ENCODE measurements around the gene ITPR3. TPM values are rescaled to one million over a fixed set of nuclear protein-coding genes. Genes with fewer than 3 reads are reported as not detected.

The ITPR3 gene
- total RNA-seq, 2 donors from 2014 or later = 27.6 to 77.6 TPM

- H3K4me1 Mint-ChIP-seq (ENCODE audit: low read depth in 2 of 2) = no peaks in the 10 kb centered on the region
These were observed 110.7 kb downstream of the ITPR3 start for GRCh38 chr6:33731751-33732282.

GRCh38 chr6:33732385-33732784, 111.3 kb downstream of the ITPR3 start:
- peaks cover 6 to 7% of the 10 kb centered on the region in 2 donors for H3K27me3 Mint-ChIP-seq
- ATAC-seq (no peak), DNase-seq (ENCODE audit: low spot score) (no peak)
- H3K4me1 Mint-ChIP-seq (ENCODE audit: low read depth in 2 of 2) = no peaks in the 10 kb centered on the region
- H3K27ac Mint-ChIP-seq = no peak overlapping the region
- H3K4me3 Mint-ChIP-seq = no peak overlapping the region
- H3K9me3 Mint-ChIP-seq = no peaks in the 10 kb centered on the region
- H3K36me3 Mint-ChIP-seq = no peaks in the 10 kb centered on the region

More at GRCh38 chr6:33731751-33732282, 110.7 kb downstream of the ITPR3 start:
- peaks cover 6 to 7% of the 10 kb centered on the region in 2 donors for H3K27me3 Mint-ChIP-seq
- no peaks in the 10 kb centered on the region for H3K9me3 Mint-ChIP-seq
- no peaks in the 10 kb centered on the region for H3K36me3 Mint-ChIP-seq
- H3K4me3 Mint-ChIP-seq = no peak overlapping the region
- no peak for ATAC-seq
- no peak for DNase-seq (ENCODE audit: low spot score)
- H3K27ac Mint-ChIP-seq = no peak overlapping the region

- Mint-ChIP-seq H3K4me1 (ENCODE audit: low read depth in 2 of 2) (no peaks in the 10 kb centered on the region), H3K27me3 (peaks cover 6 to 7% of the 10 kb centered on the region in 2 donors), H3K27ac (no peak overlapping the region), H3K4me3 (no peak overlapping the region), H3K9me3 (no peaks in the 10 kb centered on the region), H3K36me3 (no peaks in the 10 kb centered on the region)
- no peak for DNase-seq (ENCODE audit: low spot score)
- no peak for ATAC-seq
These were observed 111.9 kb downstream of the ITPR3 start for GRCh38 chr6:33732817-33733708.

GRCh38 chr6:33733709-33734007, 112.5 kb downstream of the ITPR3 start:
- H3K36me3 Mint-ChIP-seq = no peaks in the 10 kb centered on the region
- H3K9me3 Mint-ChIP-seq = no peaks in the 10 kb centered on the region
- no peaks in the 10 kb centered on the region for H3K4me1 Mint-ChIP-seq (ENCODE audit: low read depth in 2 of 2)
- no peak for ATAC-seq
- no peak overlapping the region for H3K4me3 Mint-ChIP-seq
- no peak overlapping the region for H3K27ac Mint-ChIP-seq
- peaks cover 4 to 6% of the 10 kb centered on the region in 2 donors for H3K27me3 Mint-ChIP-seq
- no peak for DNase-seq (ENCODE audit: low spot score)

- Mint-ChIP-seq H3K9me3 (no peaks in the 10 kb centered on the region), H3K27ac (no peak overlapping the region), H3K4me1 (ENCODE audit: low read depth in 2 of 2) (no peaks in the 10 kb centered on the region), H3K27me3 (peaks cover 0 to 5% of the 10 kb centered on the region in 2 donors), H3K36me3 (no peaks in the 10 kb centered on the region), H3K4me3 (no peak overlapping the region)
- ATAC-seq (no peak), DNase-seq (ENCODE audit: low spot score) (no peak)
These were observed 114.1 kb downstream of the ITPR3 start for GRCh38 chr6:33735216-33735615.

- ATAC-seq = no peak
- Mint-ChIP-seq H3K36me3 (no peaks in the 10 kb centered on the region), H3K27me3 (peaks cover 3% of the 10 kb centered on the region in 2 donors), H3K4me1 (ENCODE audit: low read depth in 2 of 2) (no peaks in the 10 kb centered on the region), H3K4me3 (no peak overlapping the region), H3K27ac (no peak overlapping the region), H3K9me3 (no peaks in the 10 kb centered on the region)
- DNase-seq (ENCODE audit: low spot score) = no peak
These were observed 116.3 kb downstream of the ITPR3 start for GRCh38 chr6:33737267-33738026.

GRCh38 chr6:33738153-33738552, 117.0 kb downstream of the ITPR3 start:
- Mint-ChIP-seq H3K4me1 (ENCODE audit: low read depth in 2 of 2) (no peaks in the 10 kb centered on the region), H3K27me3 (peaks cover 8 to 9% of the 10 kb centered on the region in 2 donors), H3K9me3 (no peaks in the 10 kb centered on the region), H3K4me3 (no peak overlapping the region), H3K27ac (no peak overlapping the region), H3K36me3 (no peaks in the 10 kb centered on the region)
- no peak for DNase-seq (ENCODE audit: low spot score)
- ATAC-seq = no peak

- Mint-ChIP-seq H3K36me3 (no peaks in the 10 kb centered on the region), H3K27ac (no peak overlapping the region), H3K27me3 (peaks cover 8 to 9% of the 10 kb centered on the region in 2 donors), H3K4me3 (no peak overlapping the region), H3K4me1 (ENCODE audit: low read depth in 2 of 2) (no peaks in the 10 kb centered on the region), H3K9me3 (no peaks in the 10 kb centered on the region)
- no peak for ATAC-seq
- DNase-seq (ENCODE audit: low spot score) = no peak
These were observed 117.8 kb downstream of the ITPR3 start for GRCh38 chr6:33738879-33739278.

GRCh38 chr6:33739571-33739970, 118.4 kb downstream of the ITPR3 start:
- H3K4me1 Mint-ChIP-seq (ENCODE audit: low read depth in 2 of 2) = peaks cover 0 to 3% of the 10 kb centered on the region in 2 donors
- no peaks in the 10 kb centered on the region for H3K36me3 Mint-ChIP-seq
- no peaks in the 10 kb centered on the region for H3K9me3 Mint-ChIP-seq

GRCh38 chr6:33740204-33740608, 119.1 kb downstream of the ITPR3 start:
- H3K36me3 Mint-ChIP-seq = no peaks in the 10 kb centered on the region
- no peak overlapping the region for H3K4me3 Mint-ChIP-seq
- no peak for ATAC-seq

More at GRCh38 chr6:33739571-33739970, 118.4 kb downstream of the ITPR3 start:
- Mint-ChIP-seq H3K27me3 (peaks cover 8 to 13% of the 10 kb centered on the region in 2 donors), H3K4me3 (no peak overlapping the region), H3K27ac (no peak overlapping the region)
- DNase-seq (ENCODE audit: low spot score) (no peak), ATAC-seq (no peak)

GRCh38 chr6:33740794-33741193, 119.7 kb downstream of the ITPR3 start:
- Mint-ChIP-seq H3K9me3 (no peaks in the 10 kb centered on the region), H3K4me3 (no peak overlapping the region), H3K27me3 (peaks cover 8 to 13% of the 10 kb centered on the region in 2 donors), H3K4me1 (ENCODE audit: low read depth in 2 of 2) (peaks cover 0 to 3% of the 10 kb centered on the region in 2 donors), H3K36me3 (no peaks in the 10 kb centered on the region), H3K27ac (no peak overlapping the region)
- ATAC-seq (no peak), DNase-seq (ENCODE audit: low spot score) (no peak)

More at GRCh38 chr6:33740204-33740608, 119.1 kb downstream of the ITPR3 start:
- Mint-ChIP-seq H3K9me3 (no peaks in the 10 kb centered on the region), H3K4me1 (ENCODE audit: low read depth in 2 of 2) (peaks cover 0 to 3% of the 10 kb centered on the region in 2 donors), H3K27ac (no peak overlapping the region), H3K27me3 (peaks cover 8 to 13% of the 10 kb centered on the region in 2 donors)
- no peak for DNase-seq (ENCODE audit: low spot score)

GRCh38 chr6:33742092-33742491, 121.0 kb downstream of the ITPR3 start:
- H3K4me3 Mint-ChIP-seq = no peak overlapping the region
- H3K36me3 Mint-ChIP-seq = no peaks in the 10 kb centered on the region
- H3K27ac Mint-ChIP-seq = no peak overlapping the region
- no peaks in the 10 kb centered on the region for H3K9me3 Mint-ChIP-seq
- peaks cover 8 to 13% of the 10 kb centered on the region in 2 donors for H3K27me3 Mint-ChIP-seq
- ATAC-seq (no peak), DNase-seq (ENCODE audit: low spot score) (no peak)
- peaks cover 0 to 3% of the 10 kb centered on the region in 2 donors for H3K4me1 Mint-ChIP-seq (ENCODE audit: low read depth in 2 of 2)

- Mint-ChIP-seq H3K36me3 (no peaks in the 10 kb centered on the region), H3K27me3 (peaks cover 8 to 19% of the 10 kb centered on the region in 2 donors), H3K27ac (no peak overlapping the region), H3K4me1 (ENCODE audit: low read depth in 2 of 2) (peaks cover 0 to 3% of the 10 kb centered on the region in 2 donors), H3K4me3 (no peak overlapping the region), H3K9me3 (no peaks in the 10 kb centered on the region)
- no peak for DNase-seq (ENCODE audit: low spot score)
- no peak for ATAC-seq
These were observed 121.7 kb downstream of the ITPR3 start for GRCh38 chr6:33742837-33743236.
